Bronchial epithelial cell (primary cell): ENCODE data around the gene JAZF1. TPM values are rescaled to one million over a fixed set of nuclear protein-coding genes. Genes with fewer than 3 reads are reported as not detected.

Source experiments
- DNase-seq: peaks from one replicate; pipeline ENCODE4 v3.0.0-alpha.2; 2010; ENCODE audit warnings: low read depth
- FAIRE-seq: peaks from 2 replicates; lab custom pipeline; 2011; peaks lifted over from hg19 to GRCh38; lab: Jason Lieb, UNC
- H3K27me3 ChIP-seq: 2 replicates; pipeline ENCODE4 v1.5.1; 2011; ENCODE audit warnings: low read length; ENCODE audit not compliant: control insufficient read depth, insufficient read depth
- H3K36me3 ChIP-seq: 2 replicates; pipeline ENCODE4 v1.5.1; 2011; ENCODE audit warnings: low read length; ENCODE audit not compliant: control insufficient read depth, insufficient read depth
- H3K4me3 ChIP-seq: 2 replicates; pipeline ENCODE4 v1.5.1; 2011; ENCODE audit warnings: mild to moderate bottlenecking, low read depth, low read length, control low read depth
- CTCF ChIP-seq: IDR thresholded peaks from 2 replicates; pipeline ENCODE4 v1.5.1; 2011; ENCODE audit warnings: mild to moderate bottlenecking, moderate library complexity, low read length, control low read depth, inconsistent platforms; ENCODE audit not compliant: insufficient read depth, severe bottlenecking
- total RNA-seq: library from RNA; depleted of rRNA; stranded (reverse); fragments of >200 nt; gene quantifications from 2 replicates; pipeline ENCODE4 v1.2.1, GENCODE V29; 2014

Gene JAZF1
- total RNA-seq, 1 donor from 2014 or later: 1.1 TPM

- FAIRE-seq (no peak), DNase-seq (no peak)
- no peak for TF ChIP-seq CTCF
- H3K4me3 ChIP-seq: no peak overlapping the region
- no peaks in the 10 kb centered on the region for H3K27me3 ChIP-seq
- H3K36me3 ChIP-seq: no peaks in the 10 kb centered on the region
Measured at GRCh38 chr7:28082071-28082470, 98.5 kb downstream of the JAZF1 start.

GRCh38 chr7:28081016-28081415, 99.6 kb downstream of the JAZF1 start:
- Histone ChIP-seq H3K4me3 (no peak overlapping the region), H3K27me3 (no peaks in the 10 kb centered on the region), H3K36me3 (no peaks in the 10 kb centered on the region)
- FAIRE-seq (no peak), DNase-seq (no peak)
- no peak for TF ChIP-seq CTCF

GRCh38 chr7:28078036-28078901, 102.3 kb downstream of the JAZF1 start:
- Histone ChIP-seq H3K36me3 (no peaks in the 10 kb centered on the region), H3K4me3 (no peak overlapping the region), H3K27me3 (no peaks in the 10 kb centered on the region)
- DNase-seq (peak; percentile 44), FAIRE-seq (no peak)
- TF ChIP-seq CTCF: peak; percentile 90

GRCh38 chr7:28077616-28078015, 103.0 kb downstream of the JAZF1 start:
- DNase-seq (no peak), FAIRE-seq (no peak)
- TF ChIP-seq CTCF: no peak
- H3K4me3 ChIP-seq: no peak overlapping the region
- no peaks in the 10 kb centered on the region for H3K27me3 ChIP-seq
- no peaks in the 10 kb centered on the region for H3K36me3 ChIP-seq

GRCh38 chr7:28076423-28077200, 104.0 kb downstream of the JAZF1 start:
- Histone ChIP-seq H3K27me3 (no peaks in the 10 kb centered on the region), H3K36me3 (no peaks in the 10 kb centered on the region), H3K4me3 (no peak overlapping the region)
- no peak for TF ChIP-seq CTCF
- FAIRE-seq: no peak
- DNase-seq: no peak
